Middle frontal gyrus (tissue), 1 donor: ENCODE results near the gene EDNRA.

ENCODE experiments used
- DNase-seq: peaks from one replicate; pipeline ENCODE4 v3.0.0-alpha.2; 2015; ENCODE audit warnings: low spot score; ENCODE audit errors: extremely low spot score

Gene EDNRA

DNA sequence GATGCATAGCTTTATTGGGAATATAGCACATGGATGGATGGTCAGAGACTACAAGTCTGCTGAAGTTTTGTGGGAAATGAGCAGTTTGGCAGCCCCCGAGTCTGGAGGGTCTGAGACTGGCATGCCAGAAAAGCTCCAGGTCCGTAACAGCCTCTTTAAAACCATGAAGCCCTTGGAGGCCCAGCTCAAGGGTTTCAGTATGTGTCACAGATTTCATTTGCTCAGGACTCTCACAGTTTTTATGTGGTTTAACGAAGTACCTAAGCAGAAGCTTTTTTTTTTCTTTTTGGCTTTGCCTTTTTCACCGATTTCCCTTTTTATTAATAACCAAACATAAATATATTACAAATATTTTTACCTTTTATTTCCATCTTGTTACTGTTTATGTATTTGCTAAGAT lies 105.7 kb downstream of the EDNRA start:
- DNase-seq: no peak

DNA sequence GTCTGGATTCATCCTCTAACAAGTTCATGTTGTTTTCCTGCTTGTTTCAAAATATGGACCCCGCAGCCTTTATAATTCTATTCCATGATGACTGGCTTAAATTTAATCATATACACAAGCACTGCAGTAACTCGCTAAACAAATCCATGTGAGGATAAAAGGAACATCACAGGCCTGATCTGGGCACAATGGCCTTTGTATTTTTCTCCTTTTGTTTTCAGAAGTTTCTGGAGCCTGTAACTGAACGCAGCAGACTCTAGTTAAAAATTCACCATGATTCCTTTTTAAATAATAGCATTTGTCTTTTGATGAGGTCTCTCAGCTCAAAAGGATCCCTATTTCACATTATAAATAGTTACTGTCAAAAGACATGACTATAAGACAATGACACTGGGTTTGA lies 106.1 kb downstream of the EDNRA start:
- DNase-seq: no peak

DNA sequence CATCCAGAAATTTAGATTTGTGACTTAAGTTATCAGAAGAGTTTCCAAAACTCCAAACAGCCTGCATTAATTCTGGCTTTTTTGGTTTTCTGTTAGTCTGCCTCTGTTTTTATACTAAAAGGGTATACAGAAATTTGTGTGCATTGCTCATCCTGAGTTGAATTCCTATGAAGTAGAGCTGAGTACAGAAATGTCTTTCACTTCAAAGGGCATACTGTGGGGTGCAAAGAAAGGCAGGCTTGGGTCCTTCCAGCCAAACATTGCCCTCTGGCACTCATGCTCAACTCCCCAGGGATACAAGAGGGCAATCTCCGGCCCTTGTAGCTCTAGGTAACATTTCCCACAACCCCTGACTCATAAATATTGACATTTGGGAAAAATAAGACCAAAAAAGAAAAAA lies 108.7 kb downstream of the EDNRA start:
- DNase-seq: no peak

DNA sequence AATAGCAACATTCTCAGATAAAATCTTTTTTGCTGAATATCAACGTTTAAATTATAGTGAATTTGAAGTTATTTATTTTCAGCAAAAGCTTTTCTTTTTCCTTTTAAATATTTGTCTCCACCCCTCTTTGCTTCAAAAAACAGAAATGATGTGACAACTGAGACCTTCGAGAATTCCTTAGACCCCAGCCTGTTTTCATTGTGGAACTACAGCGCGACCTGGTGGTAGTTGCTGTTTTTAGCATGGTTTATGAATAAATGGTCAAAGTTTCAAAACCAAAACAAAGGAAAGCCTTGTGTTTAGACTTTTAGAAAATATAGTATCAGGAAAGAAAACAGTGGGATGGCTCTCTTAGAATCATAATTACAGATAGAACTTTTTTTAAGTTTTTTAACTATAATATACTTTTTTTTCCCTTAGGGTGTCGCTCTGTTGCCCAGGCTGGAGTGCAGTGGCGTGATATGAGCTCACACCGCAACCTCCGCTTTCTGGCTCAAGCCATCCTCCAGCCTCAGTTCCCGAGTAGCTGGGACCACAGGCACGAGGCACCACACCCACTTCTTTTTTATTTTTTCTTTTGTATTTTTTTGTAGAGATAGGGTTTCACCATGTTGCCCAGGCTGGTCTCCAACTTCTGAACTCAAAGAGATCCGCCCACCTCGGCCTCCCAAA lies 109.5 kb downstream of the EDNRA start:
- DNase-seq: peak; percentile 53

DNA sequence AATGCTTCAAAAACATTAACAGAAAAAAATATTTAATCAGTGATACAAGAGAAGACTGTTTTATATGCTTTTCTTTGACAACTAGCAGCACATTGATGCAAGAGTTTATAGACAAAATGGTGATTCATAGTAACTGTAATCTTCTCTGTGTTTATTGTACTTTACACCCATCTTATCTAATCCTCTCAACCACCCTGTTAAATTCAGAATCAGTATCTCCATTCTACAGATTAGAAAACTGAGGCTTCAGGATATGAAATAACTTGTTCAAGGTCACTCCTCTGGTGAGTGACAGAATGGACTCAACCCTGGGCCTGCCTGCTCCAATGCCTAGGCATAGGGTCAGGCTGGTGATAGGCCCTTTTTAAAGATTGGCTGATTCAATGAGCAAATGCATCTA lies 110.2 kb downstream of the EDNRA start:
- DNase-seq: no peak

DNA sequence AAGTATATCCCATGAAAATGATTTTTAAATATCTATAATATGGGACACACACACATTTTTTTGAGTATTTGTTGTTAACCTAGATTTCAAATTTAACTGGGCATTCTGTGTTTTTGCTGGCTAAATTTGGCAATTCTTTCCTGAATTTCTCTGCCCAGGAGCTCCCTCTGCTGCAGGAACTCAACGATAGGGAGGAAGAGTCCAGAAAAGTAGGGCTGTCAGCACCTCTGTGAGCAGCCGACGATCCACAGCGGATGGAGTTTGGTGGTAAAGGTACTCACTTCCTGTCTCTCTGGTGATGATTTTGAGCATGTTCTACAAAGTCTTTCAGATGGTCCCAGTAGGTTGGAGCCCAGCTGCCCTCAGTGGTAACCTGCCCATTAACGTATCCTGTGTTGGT lies 113.2 kb downstream of the EDNRA start:
- no peak for DNase-seq
